Tibial nerve (tissue), 4 donors: ENCODE measurements around the gene PCDH9. TPM values are rescaled to one million over a fixed set of nuclear protein-coding genes. Genes with fewer than 3 reads are reported as not detected.

Experiments
- DNase-seq, 2 donors: peaks; one replicate each; pipeline ENCODE4 v3.0.0-alpha.2; 2019; ENCODE audit warnings: low spot score in 2 of 2
- H3K27ac ChIP-seq, 4 donors: fragments of 200-600 bp; sonication (generic) in 3 of 4; one replicate each; pipeline ENCODE4 v1.5.1; 2017 to 2019; ENCODE audit warnings: mild to moderate bottlenecking in 1 of 4
- H3K27me3 ChIP-seq, 2 donors: fragments of 200-600 bp; sonication (generic) in 1 of 2; one replicate each; pipeline versions ENCODE4 v1.5.1 to v1.6.0; 2017 to 2019
- H3K36me3 ChIP-seq, 3 donors: fragments of 200-600 bp; sonication (generic); one replicate each; pipeline ENCODE4 v1.5.1; 2018 to 2019
- H3K4me1 ChIP-seq, 4 donors: fragments of 200-600 bp; sonication (generic) in 3 of 4; one replicate each; pipeline ENCODE4 v1.5.1; 2017 to 2019
- H3K4me3 ChIP-seq, 4 donors: fragments of 200-600 bp; sonication (generic) in 3 of 4; one replicate each; pipeline ENCODE4 v1.5.1; 2017 to 2019; ENCODE audit warnings: mild to moderate bottlenecking in 1 of 4, moderate library complexity in 1 of 4
- H3K9me3 ChIP-seq, 4 donors: fragments of 200-600 bp; sonication (generic) in 3 of 4; one replicate each; pipeline ENCODE4 v1.5.1; 2017 to 2019
- CTCF ChIP-seq, 5 experiments: fragments of 200-600 bp in 3 of 5; fragments of 450-650 bp in 2 of 5; sonication (generic) in 3 of 5; IDR thresholded peaks; one replicate each; pipeline ENCODE4 v1.5.1; 2016 to 2019; ENCODE audit warnings: antibody characterized with exemption in 5 of 5, mild to moderate bottlenecking in 3 of 5, moderate library complexity in 2 of 5
- EP300 ChIP-seq, 2 donors: sonication (generic); formaldehyde crosslinking; IDR thresholded peaks; one replicate each; pipeline ENCODE4 v1.6.1; 2017; ENCODE audit warnings: antibody characterized with exemption in 2 of 2, mild to moderate bottlenecking in 1 of 2
- POLR2A ChIP-seq, 2 donors: fragments of 450-650 bp; IDR thresholded peaks; one replicate each; pipeline ENCODE4 v1.6.1; 2017; ENCODE audit warnings: antibody characterized with exemption in 2 of 2, mild to moderate bottlenecking in 2 of 2, moderate library complexity in 2 of 2
- WGBS, 2 donors: methylation state at CpG; one replicate each; pipeline ENCODE4 v1.1.5; 2018; 5-methylcytosine and 5-hydroxymethylcytosine counted together
- total RNA-seq, 4 donors: library from RNA; depleted of rRNA; stranded (reverse); fragments of >200 nt; gene quantifications; one replicate each; pipeline ENCODE4 v1.1.0, GENCODE V29; 2016

PCDH9 gene
- total RNA-seq, 4 donors from 2014 or later: 11.8 to 28.6 (median 14.4) TPM

GRCh38 chr13:66429156-66429555 is 801.0 kb downstream of the PCDH9 start:
- H3K4me1 ChIP-seq: no peaks in the 10 kb centered on the region
- DNase-seq: no peak

GRCh38 chr13:66427458-66427861 is 802.7 kb downstream of the PCDH9 start:
- no peaks in the 10 kb centered on the region for H3K4me1 ChIP-seq
- WGBS, 2 donors: 91% methylated on average over 2 of the region's 2 CpGs
- no peak overlapping the region for H3K4me3 ChIP-seq
- no peaks in the 10 kb centered on the region for H3K36me3 ChIP-seq
- H3K9me3 ChIP-seq: no peaks in the 10 kb centered on the region
- H3K27ac ChIP-seq: no peak overlapping the region
- DNase-seq: no peak
- no peak for TF ChIP-seq CTCF (IDR thresholded peaks at IDR 0.05)
- TF ChIP-seq POLR2A (IDR thresholded peaks at IDR 0.05): no peak
- TF ChIP-seq EP300 (IDR thresholded peaks at IDR 0.05): no peak
- H3K27me3 ChIP-seq: no peaks in the 10 kb centered on the region

More at GRCh38 chr13:66429156-66429555, 801.0 kb downstream of the PCDH9 start:
- Histone ChIP-seq H3K9me3 (no peaks in the 10 kb centered on the region), H3K27ac (no peak overlapping the region), H3K4me3 (no peak overlapping the region), H3K27me3 (no peaks in the 10 kb centered on the region), H3K36me3 (no peaks in the 10 kb centered on the region)
- TF ChIP-seq CTCF (IDR thresholded peaks at IDR 0.05) (no peak), EP300 (IDR thresholded peaks at IDR 0.05) (no peak), POLR2A (IDR thresholded peaks at IDR 0.05) (no peak)

- 56 to 80% methylated on average over 3 of the region's 3 CpGs for WGBS, 2 donors
- TF ChIP-seq EP300 (IDR thresholded peaks at IDR 0.05): no peak
- no peak for TF ChIP-seq CTCF (IDR thresholded peaks at IDR 0.05)
- no peak for TF ChIP-seq POLR2A (IDR thresholded peaks at IDR 0.05)
- no peaks in the 10 kb centered on the region for H3K36me3 ChIP-seq
These were observed 804.4 kb downstream of the PCDH9 start for GRCh38 chr13:66425741-66426140.

GRCh38 chr13:66424422-66424821 is 805.7 kb downstream of the PCDH9 start:
- TF ChIP-seq CTCF (IDR thresholded peaks at IDR 0.05) (no peak), EP300 (IDR thresholded peaks at IDR 0.05) (no peak), POLR2A (IDR thresholded peaks at IDR 0.05) (no peak)
- H3K27me3 ChIP-seq: no peaks in the 10 kb centered on the region
- H3K36me3 ChIP-seq: no peaks in the 10 kb centered on the region
- no peak for DNase-seq
- no peak overlapping the region for H3K27ac ChIP-seq
- H3K9me3 ChIP-seq: peaks cover 0 to 11% (median 0%) of the 10 kb centered on the region in 4 donors
- H3K4me3 ChIP-seq: no peak overlapping the region
- H3K4me1 ChIP-seq: no peaks in the 10 kb centered on the region
- WGBS, 2 donors: 67 to 71% methylated on average over 2 of the region's 2 CpGs

More at GRCh38 chr13:66425741-66426140, 804.4 kb downstream of the PCDH9 start:
- H3K4me1 ChIP-seq: no peaks in the 10 kb centered on the region
- no peak for DNase-seq
- no peak overlapping the region for H3K4me3 ChIP-seq
- H3K27ac ChIP-seq: no peak overlapping the region
- H3K27me3 ChIP-seq: no peaks in the 10 kb centered on the region
- H3K9me3 ChIP-seq: peaks cover 0 to 2% (median 0%) of the 10 kb centered on the region in 4 donors

- peaks cover 0 to 7% (median 0%) of the 10 kb centered on the region in 4 donors for H3K9me3 ChIP-seq
- TF ChIP-seq EP300 (IDR thresholded peaks at IDR 0.05) (no peak), CTCF (IDR thresholded peaks at IDR 0.05) (no peak), POLR2A (IDR thresholded peaks at IDR 0.05) (no peak)
- no peaks in the 10 kb centered on the region for H3K27me3 ChIP-seq
- H3K4me1 ChIP-seq: peaks cover 0 to 5% (median 0%) of the 10 kb centered on the region in 4 donors
- DNase-seq: no peak
- no peaks in the 10 kb centered on the region for H3K36me3 ChIP-seq
- WGBS, 2 donors: 59 to 69% methylated on average over 2 of the region's 2 CpGs
- H3K27ac ChIP-seq: no peak overlapping the region
- no peak overlapping the region for H3K4me3 ChIP-seq
These were observed 814.7 kb downstream of the PCDH9 start for GRCh38 chr13:66415444-66415843.
